A549 (cell line): ENCODE measurements around the gene EEF1A1. TPM values are rescaled to one million over a fixed set of nuclear protein-coding genes. Genes with fewer than 3 reads are reported as not detected.
A peak's percentile ranks its signal among the peaks of the same experiment; 100 is the strongest.
"Not testable (repeated sequence)": the region's sequence is repeated elsewhere in the genome, so short reads cannot be mapped to it uniquely, and the experiment has no call there.

Source experiments
- ATAC-seq, 2 experiments: fragments of 200-7000 bp in 1 of 2; fragments of >200 bp in 1 of 2; cut with Nextera tagmentation in 1 of 2; cut with Tn5 transposase in 1 of 2; 3 replicates each; pipeline versions ENCODE4 v1.8.0 to v1.9.1; 2018 to 2020; ENCODE audit warnings: mild to moderate bottlenecking in 1 of 2, moderate library complexity in 1 of 2
- CTCF ChIA-PET: fragments of 300-600 bp; sonication (Branson Sonifier 250); formaldehyde crosslinking; extraction: SDS; loops from one replicate; lab custom pipeline; 2021; ENCODE audit warnings: antibody characterized with exemption, inconsistent platforms; lab: Yijun Ruan, JAX
- POLR2A ChIA-PET: fragments of 350-600 bp; formaldehyde crosslinking; extraction: SDS; loops from one replicate; lab custom pipeline; 2021; ENCODE audit warnings: antibody characterized with exemption, inconsistent platforms; lab: Yijun Ruan, JAX
- DNase-seq, 2 experiments: peaks; one replicate each; pipeline versions ENCODE4 v3.0.0 to v3.0.0-alpha.2; 2011 to 2016; ENCODE audit warnings: low read depth in 1 of 2, low spot score in 1 of 2
- FAIRE-seq: peaks from 2 replicates; lab custom pipeline; 2011; peaks lifted over from hg19 to GRCh38; lab: Jason Lieb, UNC
- H3K27ac ChIP-seq, 2 experiments: fragments of >200 bp; sonication (Bioruptor Twin); formaldehyde crosslinking; 3 replicates each; pipeline ENCODE4 v1.5.1; 2016 to 2017
- H3K4me1 ChIP-seq: fragments of >200 bp; sonication (Bioruptor Twin); formaldehyde crosslinking; 3 replicates; pipeline ENCODE4 v1.6.1; 2016
- H3K4me2 ChIP-seq: fragments of >200 bp; sonication (Bioruptor Twin); formaldehyde crosslinking; 3 replicates; pipeline ENCODE4 v1.6.1; 2016
- H3K4me3 ChIP-seq: fragments of >200 bp; sonication (Bioruptor Twin); formaldehyde crosslinking; 3 replicates; pipeline ENCODE4 v1.5.1; 2016
- H3K9me3 ChIP-seq: fragments of >200 bp; sonication (Bioruptor Twin); formaldehyde crosslinking; 3 replicates; pipeline ENCODE4 v1.6.1; 2016
- ATOH8 ChIP-seq: fragments of 250-450 bp; sonication (Bioruptor Pico); IDR thresholded peaks from 2 replicates; pipeline ENCODE4 v1.5.0; 2020; ENCODE audit warnings: low read depth, mild to moderate bottlenecking, moderate library complexity
- CBX2 ChIP-seq: fragments of 200-600 bp; sonication (generic); IDR thresholded peaks from 2 replicates; pipeline ENCODE4 v1.6.1; 2016; ENCODE audit warnings: low read depth, mild to moderate bottlenecking, borderline replicate concordance
- EHF ChIP-seq: fragments of 250-450 bp; sonication (Bioruptor Pico); IDR thresholded peaks from 2 replicates; pipeline ENCODE4 v1.5.0; 2020; ENCODE audit warnings: mild to moderate bottlenecking
- EP300 ChIP-seq, 2 experiments: fragments of >200 bp; sonication (Bioruptor Twin); formaldehyde crosslinking; IDR thresholded peaks; 2 replicates in 1 of 2; 3 replicates in 1 of 2; pipeline ENCODE4 v1.6.1; 2016 to 2017
- ESRRA ChIP-seq: fragments of 150-350 bp; IDR thresholded peaks from 2 replicates; pipeline ENCODE4 v1.6.1; 2014; ENCODE audit warnings: mild to moderate bottlenecking, low read length, borderline replicate concordance
- HEYL ChIP-seq: fragments of 250-450 bp; sonication (Bioruptor Pico); IDR thresholded peaks from 2 replicates; pipeline ENCODE4 v1.8.0; 2021; ENCODE audit warnings: mild to moderate bottlenecking, moderate library complexity
- HOXA7 ChIP-seq: fragments of 250-450 bp; sonication (Bioruptor Pico); IDR thresholded peaks from 2 replicates; pipeline ENCODE4 v1.5.0; 2020; ENCODE audit warnings: mild to moderate bottlenecking, moderate library complexity
- JUNB ChIP-seq: fragments of >200 bp; sonication (Bioruptor Twin); formaldehyde crosslinking; IDR thresholded peaks from 2 replicates; pipeline ENCODE4 v1.6.1; 2016
- KDM5A ChIP-seq: fragments of 200-600 bp; sonication (generic); IDR thresholded peaks from 2 replicates; pipeline ENCODE4 v1.6.1; 2016; ENCODE audit warnings: antibody characterized with exemption, mild to moderate bottlenecking
- MAX ChIP-seq: IDR thresholded peaks from 2 replicates; pipeline ENCODE4 v1.6.1; 2012
- NFE2L2 ChIP-seq: fragments of 150-350 bp; conservative IDR thresholded peaks from 2 replicates; pipeline ENCODE4 v1.6.1; 2014; ENCODE audit warnings: low read length
- NPAS2 ChIP-seq: fragments of 250-450 bp; sonication (Bioruptor Pico); IDR thresholded peaks from 2 replicates; pipeline ENCODE4 v1.8.0; 2022; ENCODE audit warnings: mild to moderate bottlenecking, moderate library complexity, borderline replicate concordance
- NR3C1 ChIP-seq: fragments of >200 bp; sonication (Bioruptor Twin); formaldehyde crosslinking; IDR thresholded peaks from 3 replicates; pipeline ENCODE4 v1.6.1; 2017
- RFX5 ChIP-seq: fragments of 450-650 bp; IDR thresholded peaks from 2 replicates; pipeline ENCODE4 v1.7.1; 2014; ENCODE audit warnings: antibody characterized with exemption, mild to moderate bottlenecking, moderate library complexity
- SMC3 ChIP-seq: fragments of >200 bp; sonication (Bioruptor Twin); formaldehyde crosslinking; IDR thresholded peaks from 3 replicates; pipeline ENCODE4 v1.6.1; 2018; ENCODE audit warnings: inconsistent platforms
- SREBF2 ChIP-seq: fragments of 450-650 bp; IDR thresholded peaks from 2 replicates; pipeline ENCODE4 v1.6.1; 2014; ENCODE audit warnings: mild to moderate bottlenecking, moderate library complexity
- TFCP2L1 ChIP-seq: fragments of 250-450 bp; sonication (Bioruptor Pico); IDR thresholded peaks from 2 replicates; pipeline ENCODE4 v1.5.0; 2021; ENCODE audit warnings: mild to moderate bottlenecking
- ZC3H11A ChIP-seq: fragments of 450-650 bp; IDR thresholded peaks from 2 replicates; pipeline ENCODE4 v1.6.1; 2014; ENCODE audit warnings: antibody characterized with exemption, mild to moderate bottlenecking
- ZNF302 ChIP-seq: fragments of 250-450 bp; sonication (Bioruptor Pico); IDR thresholded peaks from 2 replicates; pipeline ENCODE4 v1.9.0; 2021; ENCODE audit warnings: inconsistent platforms, mild to moderate bottlenecking, moderate library complexity
- WGBS: methylation state at CpG from one replicate; pipeline ENCODE4 v1.1.6; 2017; ENCODE audit errors: missing lambda C conversion rate; 5-methylcytosine and 5-hydroxymethylcytosine counted together
- polyA plus RNA-seq, 4 experiments: library from polyadenylated mRNA; depleted of rRNA in 3 of 4; stranded (reverse); fragments of >200 nt; fragmentation: RNase III in 1 of 4; extraction: RNeasy Plus Mini Kit Qiagen cat#74134 plus additional on column Dnase treatment in 1 of 4; gene quantifications; 2 replicates in 3 of 4; 3 replicates in 1 of 4; pipeline ENCODE4 v1.2.3, GENCODE V29; 2011 to 2017
- TF ChIP-seq, protein P1 (sequence below): IDR thresholded peaks from 2 replicates; pipeline ENCODE4 v1.6.1; 2012
- TF ChIP-seq, protein P2 (sequence below): fragments of >200 bp; sonication (Bioruptor Twin); formaldehyde crosslinking; IDR thresholded peaks from 3 replicates; pipeline ENCODE4 v1.5.1; 2016
- TF ChIP-seq, protein P3 (sequence below): fragments of 250-450 bp; sonication (Bioruptor Pico); IDR thresholded peaks from 2 replicates; pipeline ENCODE4 v1.5.0; 2021; ENCODE audit warnings: mild to moderate bottlenecking, moderate library complexity, borderline replicate concordance
- TF ChIP-seq, protein P4 (sequence below): fragments of 150-350 bp; IDR thresholded peaks from 2 replicates; pipeline ENCODE4 v1.6.1; 2014; ENCODE audit warnings: low read depth, mild to moderate bottlenecking, low read length

EEF1A1 gene
- polyA plus RNA-seq, 2 of the 4 experiments (the other 2 are of a cell fraction): 5,660 to 9,755 TPM

DNA sequence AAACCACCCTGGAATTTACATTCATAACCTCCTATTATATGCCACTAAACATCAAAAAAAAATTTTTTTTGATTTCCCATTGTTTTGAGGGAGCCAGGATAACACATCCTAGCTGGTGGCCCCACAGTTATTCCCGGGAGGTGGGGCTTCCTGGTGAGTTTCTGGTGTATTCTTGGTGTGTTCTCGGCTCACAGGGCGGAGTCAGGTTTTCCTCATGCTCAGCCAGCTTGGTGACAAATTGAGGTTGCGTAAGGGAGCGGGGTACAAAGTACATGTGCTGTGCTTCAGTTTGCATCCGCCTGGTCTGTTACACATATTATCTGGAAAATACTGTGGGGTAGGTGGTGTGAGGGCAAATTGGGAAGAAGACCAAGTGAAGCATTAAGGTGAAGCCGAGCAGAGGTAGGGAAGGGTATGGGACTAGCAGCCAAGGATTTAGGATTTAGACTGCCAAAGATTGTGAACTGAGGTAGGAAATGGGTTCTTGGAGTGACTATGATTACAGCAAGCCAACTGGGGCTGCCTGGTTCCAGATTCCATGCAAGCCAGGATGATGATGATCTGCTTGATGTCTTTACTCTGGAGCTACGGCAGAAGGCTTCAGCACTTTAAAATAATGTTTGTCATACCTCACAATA lies 46.2 kb upstream of the EEF1A1 start (continued):
- no peak for TF ChIP-seq TFCP2L1
- TF ChIP-seq CBX2: no peak
- peak; percentile 96 for TF ChIP-seq MAX
- TF ChIP-seq, protein P1, sequence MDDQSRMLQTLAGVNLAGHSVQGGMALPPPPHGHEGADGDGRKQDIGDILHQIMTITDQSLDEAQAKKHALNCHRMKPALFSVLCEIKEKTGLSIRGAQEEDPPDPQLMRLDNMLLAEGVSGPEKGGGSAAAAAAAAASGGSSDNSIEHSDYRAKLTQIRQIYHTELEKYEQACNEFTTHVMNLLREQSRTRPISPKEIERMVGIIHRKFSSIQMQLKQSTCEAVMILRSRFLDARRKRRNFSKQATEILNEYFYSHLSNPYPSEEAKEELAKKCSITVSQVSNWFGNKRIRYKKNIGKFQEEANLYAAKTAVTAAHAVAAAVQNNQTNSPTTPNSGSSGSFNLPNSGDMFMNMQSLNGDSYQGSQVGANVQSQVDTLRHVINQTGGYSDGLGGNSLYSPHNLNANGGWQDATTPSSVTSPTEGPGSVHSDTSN: no peak
- 0 out of 3 replicates have a peak, but pooled peaks have one; percentile 20 for TF ChIP-seq SMC3
- TF ChIP-seq ESRRA: no peak
- TF ChIP-seq ZNF302: no peak
- no peak for TF ChIP-seq RFX5
- TF ChIP-seq NR3C1: no peak
- TF ChIP-seq, protein P2, sequence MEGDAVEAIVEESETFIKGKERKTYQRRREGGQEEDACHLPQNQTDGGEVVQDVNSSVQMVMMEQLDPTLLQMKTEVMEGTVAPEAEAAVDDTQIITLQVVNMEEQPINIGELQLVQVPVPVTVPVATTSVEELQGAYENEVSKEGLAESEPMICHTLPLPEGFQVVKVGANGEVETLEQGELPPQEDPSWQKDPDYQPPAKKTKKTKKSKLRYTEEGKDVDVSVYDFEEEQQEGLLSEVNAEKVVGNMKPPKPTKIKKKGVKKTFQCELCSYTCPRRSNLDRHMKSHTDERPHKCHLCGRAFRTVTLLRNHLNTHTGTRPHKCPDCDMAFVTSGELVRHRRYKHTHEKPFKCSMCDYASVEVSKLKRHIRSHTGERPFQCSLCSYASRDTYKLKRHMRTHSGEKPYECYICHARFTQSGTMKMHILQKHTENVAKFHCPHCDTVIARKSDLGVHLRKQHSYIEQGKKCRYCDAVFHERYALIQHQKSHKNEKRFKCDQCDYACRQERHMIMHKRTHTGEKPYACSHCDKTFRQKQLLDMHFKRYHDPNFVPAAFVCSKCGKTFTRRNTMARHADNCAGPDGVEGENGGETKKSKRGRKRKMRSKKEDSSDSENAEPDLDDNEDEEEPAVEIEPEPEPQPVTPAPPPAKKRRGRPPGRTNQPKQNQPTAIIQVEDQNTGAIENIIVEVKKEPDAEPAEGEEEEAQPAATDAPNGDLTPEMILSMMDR: no peak
- TF ChIP-seq HOXA7 (CRISPR knock-in tag): no peak
- TF ChIP-seq EHF (CRISPR knock-in tag): no peak
- 0 out of 2 replicates have a peak, but pooled peaks have one; percentile 39 for TF ChIP-seq ATOH8 (CRISPR knock-in tag)
- no peak for TF ChIP-seq NPAS2 (CRISPR knock-in tag)
- no peak for TF ChIP-seq ZC3H11A
- no peak for TF ChIP-seq NFE2L2
- TF ChIP-seq, protein P3, sequence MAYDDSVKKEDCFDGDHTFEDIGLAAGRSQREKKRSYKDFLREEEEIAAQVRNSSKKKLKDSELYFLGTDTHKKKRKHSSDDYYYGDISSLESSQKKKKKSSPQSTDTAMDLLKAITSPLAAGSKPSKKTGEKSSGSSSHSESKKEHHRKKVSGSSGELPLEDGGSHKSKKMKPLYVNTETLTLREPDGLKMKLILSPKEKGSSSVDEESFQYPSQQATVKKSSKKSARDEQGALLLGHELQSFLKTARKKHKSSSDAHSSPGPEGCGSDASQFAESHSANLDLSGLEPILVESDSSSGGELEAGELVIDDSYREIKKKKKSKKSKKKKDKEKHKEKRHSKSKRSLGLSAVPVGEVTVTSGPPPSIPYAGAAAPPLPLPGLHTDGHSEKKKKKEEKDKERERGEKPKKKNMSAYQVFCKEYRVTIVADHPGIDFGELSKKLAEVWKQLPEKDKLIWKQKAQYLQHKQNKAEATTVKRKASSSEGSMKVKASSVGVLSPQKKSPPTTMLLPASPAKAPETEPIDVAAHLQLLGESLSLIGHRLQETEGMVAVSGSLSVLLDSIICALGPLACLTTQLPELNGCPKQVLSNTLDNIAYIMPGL (CRISPR knock-in tag): no peak
- TF ChIP-seq HEYL (CRISPR knock-in tag): no peak
- peak in 1 of 2 experiments; percentile 38; a peak in 1 of 5 replicates for TF ChIP-seq EP300 (IDR thresholded peaks at IDR 0.05)
- TF ChIP-seq, protein P4, sequence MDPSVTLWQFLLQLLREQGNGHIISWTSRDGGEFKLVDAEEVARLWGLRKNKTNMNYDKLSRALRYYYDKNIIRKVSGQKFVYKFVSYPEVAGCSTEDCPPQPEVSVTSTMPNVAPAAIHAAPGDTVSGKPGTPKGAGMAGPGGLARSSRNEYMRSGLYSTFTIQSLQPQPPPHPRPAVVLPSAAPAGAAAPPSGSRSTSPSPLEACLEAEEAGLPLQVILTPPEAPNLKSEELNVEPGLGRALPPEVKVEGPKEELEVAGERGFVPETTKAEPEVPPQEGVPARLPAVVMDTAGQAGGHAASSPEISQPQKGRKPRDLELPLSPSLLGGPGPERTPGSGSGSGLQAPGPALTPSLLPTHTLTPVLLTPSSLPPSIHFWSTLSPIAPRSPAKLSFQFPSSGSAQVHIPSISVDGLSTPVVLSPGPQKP: no peak
- no peak for TF ChIP-seq KDM5A
- no peak for TF ChIP-seq JUNB
- TF ChIP-seq SREBF2: no peak
- TF ChIP-seq, all 56 proteins: peak for 10

- Histone ChIP-seq H3K27ac (peak overlapping the region; percentile 92 to 95), H3K4me1 (peaks cover 27% of the 10 kb centered on the region), H3K4me2 (peak overlapping the region; percentile 80)
- peak in 1 of 2 experiments; percentile 32; a peak in 3 of 6 replicates for ATAC-seq
- POLR2A ChIA-PET: interaction anchor here (0.6 to 3.3 kb wide), 6 partner anchors 14 to 65 kb away, joined by 3 to 32 read pairs (median 6); partner anchors contain the start of gene EEF1A1
- whole genome bisulfite sequencing: 84% methylated on average over 2 of the region's 2 CpGs
- FAIRE-seq, H3K4me3 ChIP-seq, DNase-seq, H3K9me3 ChIP-seq: not testable (repeated sequence)
- CTCF ChIA-PET: interaction anchor here (0.9 to 2.4 kb wide), 4 partner anchors 9 to 46 kb away, joined by 3 to 10 read pairs (median 4); no protein-coding TSS in a partner anchor
Observed at GRCh38 chr6:73566486-73566871, 45.6 kb upstream of the EEF1A1 start.
